NCI-H1694 (cell line): ENCODE results near the gene HGS.

Experiments
- DNase-seq: peaks from one replicate; lab custom pipeline; 2025; lab: John Stamatoyannopoulos, UW

The HGS gene

DNA sequence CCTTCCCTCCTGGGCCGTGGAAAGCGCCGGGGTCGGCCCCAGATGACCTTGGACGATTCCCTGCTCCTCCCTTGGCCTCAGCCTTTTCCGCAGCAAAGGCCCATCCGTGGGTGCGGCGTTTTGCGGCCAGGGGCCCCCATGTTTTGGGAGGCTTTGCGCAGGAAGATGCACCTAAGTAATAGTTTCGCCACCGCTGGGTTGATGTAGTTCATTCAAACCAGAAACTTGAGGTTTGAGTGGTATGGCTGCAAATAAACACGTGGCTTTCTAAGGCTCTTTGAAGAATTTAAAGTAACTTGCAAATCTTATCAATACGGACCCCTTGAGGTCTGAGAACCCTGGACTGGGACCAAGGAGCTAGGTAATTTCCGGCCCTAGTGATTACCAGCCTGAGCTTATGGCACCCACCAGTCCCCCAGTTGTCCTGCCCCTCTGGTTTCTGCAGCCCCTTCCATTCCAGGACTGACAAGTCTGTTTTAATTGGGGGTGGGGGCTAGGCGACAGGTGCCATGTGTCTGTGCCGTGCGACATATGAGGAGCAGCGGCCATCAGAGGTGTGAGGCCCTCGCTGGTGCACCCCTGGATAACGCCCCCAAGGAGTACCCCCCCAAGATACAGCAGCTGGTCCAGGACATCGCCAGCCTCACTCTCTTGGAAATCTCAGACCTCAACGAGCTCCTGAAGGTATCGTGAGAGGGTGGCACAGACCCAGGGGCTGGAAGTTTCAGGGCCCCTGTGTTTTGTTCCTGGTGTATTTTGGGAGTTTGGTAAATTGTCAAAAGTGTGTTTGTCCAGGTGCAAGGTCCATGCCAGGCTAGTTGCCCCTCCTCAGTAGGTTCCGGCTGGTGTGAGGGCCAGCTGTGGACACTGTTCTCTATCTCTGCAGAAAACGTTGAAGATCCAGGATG, 20.2 kb downstream of the HGS start:
- no peak for DNase-seq

GRCh38 chr17:81705518-81706231, 21.9 kb downstream of the HGS start:
- DNase-seq, result no peak

GRCh38 chr17:81706232-81706611, 22.4 kb downstream of the HGS start:
- no peak for DNase-seq

GRCh38 chr17:81706757-81707624, 23.2 kb downstream of the HGS start:
- DNase-seq, result no peak

DNA sequence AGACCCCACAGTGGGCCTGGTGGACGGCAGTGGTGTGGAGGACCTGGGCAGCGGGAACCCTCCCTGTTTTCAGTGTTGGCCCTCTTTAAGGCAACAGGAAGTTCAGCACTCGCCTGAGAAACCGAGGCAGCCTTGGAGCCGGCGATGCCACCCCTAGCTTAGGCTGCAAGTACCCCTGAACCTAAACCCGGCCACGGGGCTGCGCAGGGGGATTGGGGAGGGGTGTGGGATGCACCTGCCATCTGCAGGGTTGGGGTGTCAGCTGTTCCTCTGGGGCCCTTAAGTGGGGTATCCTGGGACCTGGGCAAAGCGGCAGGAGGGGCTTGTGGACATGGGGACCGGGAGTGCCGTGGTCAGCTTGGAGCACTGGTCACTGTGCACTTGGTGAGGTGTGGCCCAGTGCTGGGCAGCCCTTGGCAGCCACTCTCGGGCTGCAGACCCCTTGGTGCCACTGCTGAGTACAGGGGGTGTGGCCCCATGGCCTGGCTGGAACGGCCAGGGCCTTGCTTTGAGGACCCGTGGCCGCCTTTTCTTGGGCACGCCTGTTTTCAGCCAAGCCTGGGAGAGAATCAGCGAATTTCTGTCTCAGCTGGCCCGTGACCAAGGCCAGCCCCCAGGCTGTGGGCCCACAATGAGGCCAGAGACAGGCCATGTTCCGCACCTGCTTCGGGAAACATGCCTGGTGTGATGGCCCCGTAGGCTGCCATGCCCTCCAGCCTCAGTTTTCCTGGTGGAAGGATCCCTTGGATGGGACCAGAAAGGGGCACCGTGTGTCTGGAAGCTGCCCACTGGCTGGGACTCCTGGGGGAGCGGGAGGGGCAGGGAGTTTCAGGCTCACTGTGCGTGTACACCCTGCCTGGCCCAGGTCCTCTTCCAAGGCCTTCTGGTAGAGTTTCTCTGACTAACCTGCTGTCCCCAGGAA, 24.2 kb downstream of the HGS start:
- DNase-seq, result no peak

DNA sequence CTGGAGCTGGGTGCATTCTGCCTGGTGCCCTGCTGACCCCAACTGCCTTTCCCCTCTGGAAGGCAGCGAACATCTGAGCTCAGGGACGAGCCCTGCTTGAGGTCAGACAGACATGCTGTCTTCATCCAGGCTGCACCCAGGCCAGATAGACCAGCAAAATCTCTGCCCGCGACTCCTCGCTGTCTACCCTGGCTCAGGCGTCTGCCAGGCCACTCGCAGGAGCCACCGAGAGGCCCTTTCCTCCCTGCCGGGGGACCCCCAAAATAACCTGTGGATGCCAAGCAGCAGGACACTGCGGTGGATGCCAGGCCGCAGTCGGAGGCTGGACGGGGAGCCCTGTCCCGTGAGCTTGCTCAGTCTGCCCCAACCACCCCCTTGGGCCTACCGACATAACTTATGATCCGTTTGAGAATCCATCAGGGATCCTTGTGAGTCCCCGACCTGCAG, 25.0 kb downstream of the HGS start:
- DNase-seq, result no peak

- no peak for DNase-seq
Measured at GRCh38 chr17:81710514-81711308, 26.9 kb downstream of the HGS start.

DNA sequence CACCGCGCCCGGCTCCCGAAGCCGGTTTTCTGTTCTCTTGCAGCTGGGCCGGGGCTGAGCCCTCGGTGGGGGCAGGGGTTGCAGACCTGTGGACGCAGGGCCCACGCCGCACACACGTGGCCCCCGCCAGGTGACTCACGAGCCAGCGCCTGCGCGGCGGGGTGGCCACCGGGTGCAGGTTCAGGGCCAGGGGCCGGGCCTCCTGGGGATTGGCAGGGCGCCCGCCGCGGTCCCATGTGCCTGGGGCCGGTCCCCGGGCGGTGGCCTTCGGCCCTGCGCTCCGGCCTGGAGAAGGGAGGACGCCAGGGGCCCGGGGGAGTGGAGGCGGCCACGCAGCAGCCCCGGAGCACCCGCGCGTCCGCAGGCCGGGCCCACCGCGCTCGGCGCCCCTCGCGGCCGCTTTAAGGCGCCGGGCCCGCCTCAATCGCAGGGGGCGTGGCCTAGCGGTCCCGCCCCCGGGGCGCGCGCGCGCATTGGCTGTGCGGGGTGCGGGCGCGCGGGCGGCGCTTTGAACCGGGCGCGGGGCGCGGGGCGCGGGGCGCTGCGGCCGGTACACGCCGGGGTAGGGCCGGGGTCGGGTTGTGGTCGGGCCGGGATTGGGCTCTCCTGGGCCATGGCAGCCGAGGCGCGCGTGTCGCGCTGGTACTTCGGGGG, 28.1 kb downstream of the HGS start, which contains the start of gene SLC25A10:
Gene SLC25A10 (plus strand): TSS at position 471 of the 654 bp plus-strand sequence. CDS start 143 bp downstream, at position 614.
- no peak for DNase-seq

DNA sequence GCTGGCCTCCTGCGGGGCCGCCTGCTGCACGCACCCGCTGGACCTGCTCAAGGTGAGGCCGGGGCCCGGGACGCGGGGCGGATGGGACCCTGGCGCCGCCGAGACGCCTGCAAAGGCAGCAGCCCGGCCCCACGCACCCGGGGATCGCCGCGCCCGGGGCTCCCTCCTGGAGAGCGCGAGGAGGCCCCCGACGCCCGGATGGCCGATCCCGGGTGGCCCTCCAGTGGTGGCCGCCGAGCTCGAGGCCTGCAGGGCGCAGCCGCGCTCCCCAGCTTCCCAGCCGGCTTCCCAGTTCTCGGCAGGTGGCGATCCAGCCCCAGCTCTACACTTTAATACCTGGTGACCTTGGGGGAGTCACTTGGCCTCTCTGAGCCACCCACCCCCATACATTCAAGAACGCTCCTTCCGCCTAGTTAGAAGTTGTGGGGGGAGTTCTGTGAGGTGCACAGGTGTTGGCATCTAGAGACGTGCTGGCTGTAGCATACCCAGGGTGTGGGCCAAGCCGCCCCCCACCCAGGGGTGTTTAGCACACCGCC, 28.7 kb downstream of the HGS start:
- no peak for DNase-seq

- no peak for DNase-seq
Measured at GRCh38 chr17:81713004-81713555, 29.3 kb downstream of the HGS start.

- DNase-seq, result no peak
Measured at GRCh38 chr17:81713556-81714411, 30.0 kb downstream of the HGS start.

DNA sequence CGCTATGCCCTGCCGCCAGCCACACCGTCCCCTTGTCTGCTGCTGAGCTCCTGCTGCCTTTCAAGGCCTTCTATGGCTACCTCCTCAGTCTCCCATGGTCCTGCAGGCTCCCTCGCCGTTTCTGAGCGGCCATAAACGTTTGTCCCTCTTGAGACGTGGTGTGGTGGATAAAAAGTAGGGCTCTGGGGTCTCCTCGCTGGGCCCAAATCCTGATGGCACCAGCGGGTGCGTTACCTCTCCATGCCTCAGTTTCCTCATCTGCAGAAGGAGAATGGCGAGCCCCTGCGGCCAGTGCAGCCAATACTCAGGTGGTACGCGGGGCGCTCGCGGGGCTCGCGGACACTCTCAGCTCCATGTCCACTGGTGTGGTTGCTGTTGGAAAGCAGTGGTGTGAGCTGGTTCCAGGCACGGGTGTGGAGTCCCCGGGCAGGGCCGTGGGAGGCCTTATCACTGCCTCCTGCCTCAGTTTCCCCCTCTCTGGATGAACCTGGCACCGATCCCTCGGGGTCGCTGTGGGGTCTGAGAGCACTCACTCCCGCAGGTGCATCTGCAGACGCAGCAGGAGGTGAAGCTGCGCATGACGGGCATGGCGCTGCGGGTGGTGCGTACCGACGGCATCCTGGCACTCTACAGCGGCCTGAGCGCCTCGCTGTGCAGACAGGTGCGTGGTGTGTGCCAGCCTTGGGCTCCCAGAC, 30.7 kb downstream of the HGS start:
- DNase-seq, result no peak

GRCh38 chr17:81715107-81715871, 31.5 kb downstream of the HGS start:
- no peak for DNase-seq

- DNase-seq, result no peak
Measured at GRCh38 chr17:81715872-81716673, 32.3 kb downstream of the HGS start.

GRCh38 chr17:81716674-81716996, 32.8 kb downstream of the HGS start:
- DNase-seq, result no peak
